BLaER1 (cell line): ENCODE results near the gene FOXN3.

Source experiments
- H3K27ac ChIP-seq: shearing (Covaris generic); formaldehyde crosslinking; 2 replicates; pipeline ENCODE4 v1.8.1; 2022
- H3K27me3 ChIP-seq: shearing (Covaris generic); formaldehyde crosslinking; 2 replicates; pipeline ENCODE4 v1.8.1; 2022
- H3K36me3 ChIP-seq: shearing (Covaris generic); formaldehyde crosslinking; 2 replicates; pipeline ENCODE4 v1.8.1; 2022
- H3K4me1 ChIP-seq: shearing (Covaris generic); formaldehyde crosslinking; 2 replicates; pipeline ENCODE4 v1.8.1; 2022
- H3K4me2 ChIP-seq: shearing (Covaris generic); formaldehyde crosslinking; 2 replicates; pipeline ENCODE4 v1.8.1; 2022
- H3K4me3 ChIP-seq: shearing (Covaris generic); formaldehyde crosslinking; 2 replicates; pipeline ENCODE4 v1.8.1; 2022
- H3K9ac ChIP-seq: shearing (Covaris generic); formaldehyde crosslinking; 2 replicates; pipeline ENCODE4 v1.8.1; 2022
- H3K9me3 ChIP-seq: shearing (Covaris generic); formaldehyde crosslinking; 2 replicates; pipeline ENCODE4 v1.8.1; 2022
- H4K20me1 ChIP-seq: shearing (Covaris generic); formaldehyde crosslinking; 2 replicates; pipeline ENCODE4 v1.8.1; 2022
- Cebpa-rat ChIP-seq: shearing (Covaris generic); IDR thresholded peaks from 2 replicates; pipeline ENCODE4 v1.8.1; 2022

FOXN3 gene

DNA sequence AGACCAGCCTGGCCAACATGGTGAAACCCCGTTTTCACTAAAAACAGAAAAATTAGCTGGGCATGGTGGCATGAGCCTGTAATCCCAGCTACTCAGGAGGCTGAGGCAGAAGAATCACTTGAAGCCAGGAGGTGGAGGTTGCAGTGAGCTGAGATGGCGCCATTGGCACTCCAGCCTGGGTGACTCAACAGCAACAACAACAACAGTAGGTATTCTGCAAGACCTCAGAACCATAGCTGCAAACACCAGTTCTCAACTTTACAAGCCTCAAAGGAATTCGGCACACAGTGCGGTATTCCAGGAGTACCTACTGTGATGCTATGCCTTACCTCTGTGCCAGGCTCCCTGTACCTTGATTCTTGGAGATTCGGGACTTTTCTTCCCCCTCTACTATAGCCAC, 15.8 kb downstream of the FOXN3 start:
- H3K9me3 ChIP-seq: peaks cover 12% of the 10 kb centered on the region; the same call in 1 of the 2 replicates
- H3K27ac ChIP-seq: no peak overlapping the region; the same call in 1 of the 2 replicates
- peaks cover 81% of the 10 kb centered on the region for H3K36me3 ChIP-seq
- H3K4me1 ChIP-seq: peaks cover 60% of the 10 kb centered on the region
- H4K20me1 ChIP-seq: peaks cover 100% of the 10 kb centered on the region
- H3K27me3 ChIP-seq: no peaks in the 10 kb centered on the region
- peak overlapping the region; percentile 39 for H3K4me2 ChIP-seq
- no peak overlapping the region for H3K9ac ChIP-seq
- no peak overlapping the region for H3K4me3 ChIP-seq
- no peak for TF ChIP-seq Cebpa-rat

DNA sequence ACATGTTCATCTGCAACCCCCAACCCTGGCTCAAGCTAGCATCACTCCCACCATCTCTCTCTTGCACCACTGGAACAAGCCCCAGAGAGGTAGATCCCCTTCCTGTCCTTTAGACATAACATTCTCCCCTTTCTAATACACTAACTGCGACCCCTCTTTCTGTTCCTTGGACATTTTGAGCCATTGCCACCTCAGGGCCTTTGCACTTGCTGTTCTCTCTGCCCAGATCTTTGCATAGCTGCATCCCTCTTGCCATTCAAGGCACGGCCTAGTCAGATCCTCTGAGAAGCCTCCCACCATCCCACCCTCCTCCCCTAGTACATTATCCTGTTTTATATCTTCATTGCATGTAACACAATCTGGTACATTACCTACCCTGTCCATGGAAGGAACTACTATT, 16.5 kb downstream of the FOXN3 start:
- peaks cover 100% of the 10 kb centered on the region for H4K20me1 ChIP-seq
- peaks cover 12% of the 10 kb centered on the region; the same call in 1 of the 2 replicates for H3K9me3 ChIP-seq
- peak overlapping the region; percentile 50; the same call in 1 of the 2 replicates for H3K4me2 ChIP-seq
- TF ChIP-seq Cebpa-rat: no peak
- H3K36me3 ChIP-seq: peaks cover 75% of the 10 kb centered on the region
- no peaks in the 10 kb centered on the region for H3K27me3 ChIP-seq
- H3K4me3 ChIP-seq: no peak overlapping the region
- no peak overlapping the region for H3K9ac ChIP-seq
- H3K4me1 ChIP-seq: peaks cover 64% of the 10 kb centered on the region
- no peak overlapping the region for H3K27ac ChIP-seq

DNA sequence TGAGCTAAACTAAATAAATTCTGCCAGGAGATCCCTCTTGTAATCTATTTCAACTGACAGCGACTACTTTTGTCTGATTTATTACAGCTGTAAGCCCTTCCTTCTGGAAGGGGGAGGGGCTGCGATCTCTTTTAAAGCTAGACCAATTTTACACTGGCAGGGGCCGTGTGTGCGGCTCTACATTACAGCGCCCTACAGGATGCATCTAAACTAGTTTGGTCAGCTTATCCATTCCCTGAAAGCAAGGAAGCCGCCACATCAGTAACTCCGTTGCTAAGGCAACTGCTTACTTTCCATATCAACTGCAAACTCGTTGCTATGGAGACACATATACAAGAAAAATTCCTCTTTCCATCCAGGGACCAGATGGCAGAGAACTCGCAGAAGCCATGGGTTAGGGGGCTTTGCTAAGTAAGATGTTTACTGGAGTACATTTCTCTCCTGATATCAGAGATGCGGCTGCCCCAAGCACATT, 17.4 kb downstream of the FOXN3 start:
- Histone ChIP-seq H3K27me3 (no peaks in the 10 kb centered on the region), H3K36me3 (peaks cover 70% of the 10 kb centered on the region), H3K4me2 (peak overlapping the region; percentile 50), H3K9ac (no peak overlapping the region), H3K4me3 (no peak overlapping the region), H3K9me3 (peaks cover 12% of the 10 kb centered on the region; the same call in 1 of the 2 replicates), H3K4me1 (peaks cover 73% of the 10 kb centered on the region), H4K20me1 (peaks cover 100% of the 10 kb centered on the region), H3K27ac (no peak overlapping the region)
- TF ChIP-seq Cebpa-rat: no peak

DNA sequence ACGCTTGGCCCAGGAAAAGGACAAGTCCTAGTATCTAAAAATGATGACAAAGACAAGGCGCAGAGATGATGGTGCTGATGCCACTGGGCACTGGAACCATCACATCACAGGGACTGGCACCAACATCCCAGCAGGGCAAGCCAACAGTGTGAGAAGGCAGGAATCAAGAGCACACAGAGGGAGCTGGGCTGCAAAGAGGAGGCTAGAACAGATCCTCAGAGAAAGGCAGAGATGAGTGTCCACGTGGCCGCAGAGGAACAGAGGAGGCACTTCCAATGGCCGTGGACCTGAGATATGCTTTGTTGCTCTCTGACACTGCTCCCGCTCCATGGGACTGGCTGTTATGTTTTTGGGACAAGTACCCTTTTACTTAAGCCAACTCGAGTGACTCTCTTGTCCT, 17.9 kb downstream of the FOXN3 start:
- Histone ChIP-seq H3K27me3 (no peaks in the 10 kb centered on the region), H3K36me3 (peaks cover 69% of the 10 kb centered on the region), H3K4me3 (no peak overlapping the region), H3K27ac (no peak overlapping the region), H3K4me1 (peaks cover 77% of the 10 kb centered on the region), H3K9ac (no peak overlapping the region), H3K4me2 (peak overlapping the region; percentile 50), H4K20me1 (peaks cover 100% of the 10 kb centered on the region), H3K9me3 (peaks cover 12% of the 10 kb centered on the region; the same call in 1 of the 2 replicates)
- TF ChIP-seq Cebpa-rat: no peak

DNA sequence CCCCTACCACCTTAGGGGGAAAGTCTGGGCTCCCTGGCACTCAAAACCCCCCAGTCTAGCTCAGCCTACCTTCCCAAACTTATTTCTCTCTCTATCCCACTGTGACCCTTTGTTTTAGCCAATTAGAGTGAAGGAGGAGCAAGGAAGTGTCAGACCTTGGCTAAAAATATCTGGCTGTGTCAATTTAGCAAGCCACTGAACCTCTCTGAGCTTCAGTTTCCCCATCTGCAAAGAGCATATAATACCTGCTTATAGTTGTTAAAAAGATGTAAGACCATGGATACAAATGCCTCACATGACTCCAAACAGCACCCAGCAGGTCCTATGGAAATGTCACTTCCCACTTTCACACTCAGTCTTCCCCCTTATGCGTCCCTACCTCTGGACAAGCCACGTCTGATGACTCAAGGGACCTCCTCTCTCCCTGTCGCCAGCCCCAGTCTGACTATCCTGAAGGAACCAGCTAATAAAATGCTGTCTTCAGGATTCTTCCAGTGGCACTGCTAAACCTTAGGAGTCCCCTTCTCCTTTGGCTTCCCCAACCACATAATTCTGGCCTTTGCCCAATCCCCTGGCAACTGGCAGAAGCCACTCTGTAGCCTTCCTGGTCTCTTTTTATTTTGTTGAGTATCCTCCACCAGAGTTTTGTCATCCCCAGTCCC, 19.3 kb downstream of the FOXN3 start:
- no peaks in the 10 kb centered on the region for H3K27me3 ChIP-seq
- H3K4me2 ChIP-seq: no peak overlapping the region
- no peak for TF ChIP-seq Cebpa-rat
- H3K4me3 ChIP-seq: no peak overlapping the region
- peak overlapping the region; percentile 28; the same call in 1 of the 2 replicates for H3K9ac ChIP-seq
- peaks cover 55% of the 10 kb centered on the region for H3K36me3 ChIP-seq
- peaks cover 99% of the 10 kb centered on the region for H4K20me1 ChIP-seq
- no peaks in the 10 kb centered on the region for H3K9me3 ChIP-seq
- no peak overlapping the region for H3K27ac ChIP-seq
- peaks cover 83% of the 10 kb centered on the region for H3K4me1 ChIP-seq

DNA sequence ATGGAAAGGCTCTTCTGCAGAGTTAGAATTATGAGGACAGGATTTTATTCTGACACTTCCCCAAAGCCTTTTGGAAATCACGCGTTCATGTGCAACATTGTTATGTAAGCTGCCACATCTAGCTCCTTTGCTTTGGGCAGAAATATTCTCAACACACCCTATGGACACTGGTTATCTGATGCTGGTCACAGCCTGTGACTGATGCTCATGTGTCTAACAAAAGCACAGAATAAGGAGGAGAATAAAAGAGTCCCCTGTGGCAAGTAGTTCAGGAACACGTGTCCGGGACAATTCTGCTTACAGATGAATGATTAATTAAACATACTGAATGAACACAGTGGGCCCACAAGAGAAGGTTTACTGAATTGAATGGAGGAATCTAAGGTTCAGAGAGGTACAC, 22.1 kb downstream of the FOXN3 start:
- peaks cover 71% of the 10 kb centered on the region for H3K4me1 ChIP-seq
- H3K27ac ChIP-seq: no peak overlapping the region
- H3K9ac ChIP-seq: no peak overlapping the region
- no peak overlapping the region for H3K4me2 ChIP-seq
- H3K27me3 ChIP-seq: no peaks in the 10 kb centered on the region
- no peak overlapping the region for H3K4me3 ChIP-seq
- no peaks in the 10 kb centered on the region for H3K9me3 ChIP-seq
- TF ChIP-seq Cebpa-rat: no peak
- H4K20me1 ChIP-seq: peaks cover 95% of the 10 kb centered on the region
- H3K36me3 ChIP-seq: peaks cover 57% of the 10 kb centered on the region

DNA sequence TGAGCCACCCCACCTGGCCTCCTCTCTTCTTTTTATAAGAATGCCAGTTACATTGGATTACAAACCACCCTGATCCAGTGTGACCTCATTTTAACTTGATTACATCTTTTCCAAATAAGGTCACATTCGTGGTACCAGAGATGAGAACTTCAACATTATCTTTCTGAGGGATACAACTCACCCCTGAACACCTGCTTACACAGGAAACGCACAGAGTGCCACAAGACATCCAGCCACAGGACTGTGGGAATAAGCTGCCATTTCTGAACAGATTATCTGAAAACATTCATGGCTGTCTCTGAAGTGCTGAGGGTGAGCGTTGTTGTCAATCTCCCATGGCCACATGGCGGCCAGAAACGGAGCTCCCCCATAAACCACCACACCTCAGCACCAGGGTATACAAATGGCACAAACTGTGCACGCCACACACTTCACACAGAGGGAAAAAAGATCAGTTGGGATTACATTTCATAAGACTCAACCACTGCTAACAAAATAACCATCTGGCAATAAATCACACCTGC, 23.7 kb downstream of the FOXN3 start:
- H3K4me2 ChIP-seq: peak overlapping the region; percentile 25
- no peak for TF ChIP-seq Cebpa-rat
- H3K36me3 ChIP-seq: peaks cover 58% of the 10 kb centered on the region
- peaks cover 95% of the 10 kb centered on the region for H4K20me1 ChIP-seq
- no peak overlapping the region for H3K9ac ChIP-seq
- H3K4me3 ChIP-seq: no peak overlapping the region
- no peaks in the 10 kb centered on the region for H3K9me3 ChIP-seq
- H3K27ac ChIP-seq: peak overlapping the region; percentile 10
- H3K4me1 ChIP-seq: peaks cover 73% of the 10 kb centered on the region
- H3K27me3 ChIP-seq: no peaks in the 10 kb centered on the region

DNA sequence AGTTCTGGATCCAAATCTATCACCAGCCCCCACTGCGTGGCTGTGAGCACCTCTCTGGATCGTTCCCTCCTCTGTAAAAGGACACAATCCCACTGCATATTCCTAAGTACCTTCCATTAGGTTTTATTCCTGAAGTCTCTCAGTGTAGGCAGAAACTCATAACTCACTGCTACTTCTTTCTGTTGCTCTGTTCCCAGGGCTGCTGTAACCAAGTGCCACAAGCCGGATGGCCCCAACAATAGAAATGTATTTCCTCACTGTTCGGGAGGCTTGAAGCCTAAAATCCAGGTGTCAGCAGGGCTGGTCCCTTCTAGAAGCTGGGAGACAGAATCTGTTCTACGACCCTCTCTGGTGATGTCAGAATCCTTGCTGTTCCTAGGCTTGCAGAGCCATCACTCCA, 24.9 kb downstream of the FOXN3 start:
- Histone ChIP-seq H3K27ac (0 out of 2 replicates have a peak overlapping the region, but pooled peaks have one; percentile 1), H3K27me3 (no peaks in the 10 kb centered on the region), H4K20me1 (peaks cover 94% of the 10 kb centered on the region), H3K4me1 (peaks cover 76% of the 10 kb centered on the region), H3K36me3 (peaks cover 56% of the 10 kb centered on the region), H3K9me3 (no peaks in the 10 kb centered on the region), H3K4me3 (no peak overlapping the region), H3K4me2 (no peak overlapping the region), H3K9ac (no peak overlapping the region)
- no peak for TF ChIP-seq Cebpa-rat

DNA sequence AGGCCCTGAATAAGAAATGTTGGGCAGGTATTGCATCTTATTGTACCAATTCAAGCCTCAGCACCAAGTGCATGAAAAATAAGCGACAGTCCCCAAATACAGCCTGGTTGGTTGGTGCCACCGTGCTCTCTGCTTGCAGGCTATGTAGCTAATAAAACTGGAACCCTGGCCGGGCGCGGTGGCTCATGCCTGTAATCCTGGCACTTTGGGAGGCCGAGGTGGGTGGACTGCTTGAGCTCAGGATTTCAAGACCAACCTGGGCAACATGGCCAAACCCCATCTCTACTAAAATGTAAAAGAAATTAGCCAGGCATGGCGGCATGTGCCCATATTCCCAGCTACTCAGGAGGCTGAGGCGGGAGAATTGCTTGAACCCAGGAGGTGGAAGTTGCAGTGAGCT, 25.5 kb downstream of the FOXN3 start:
- H4K20me1 ChIP-seq: peaks cover 93% of the 10 kb centered on the region

DNA sequence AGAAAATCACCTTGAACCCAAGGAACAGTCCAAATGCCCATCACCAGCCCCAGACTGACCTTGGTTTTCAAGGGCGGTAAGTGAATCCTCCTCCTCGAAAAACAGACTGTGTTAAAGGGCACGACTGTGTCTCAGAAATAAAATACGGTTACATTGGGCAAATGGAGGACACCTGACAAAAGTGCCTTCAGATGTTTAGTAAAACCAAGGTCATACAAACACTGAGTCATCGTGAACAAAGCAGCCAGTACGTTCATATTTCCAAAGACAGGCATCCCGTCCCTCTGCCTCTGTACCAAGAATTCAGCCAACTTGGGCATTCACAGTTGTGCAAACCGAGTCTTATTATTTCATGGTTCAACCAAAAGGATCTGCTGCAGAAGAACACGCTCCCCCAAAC, 25.9 kb downstream of the FOXN3 start:
- Histone ChIP-seq H3K27me3 (no peaks in the 10 kb centered on the region), H3K4me3 (no peak overlapping the region), H3K4me2 (no peak overlapping the region), H4K20me1 (peaks cover 93% of the 10 kb centered on the region), H3K4me1 (peaks cover 86% of the 10 kb centered on the region), H3K27ac (0 out of 2 replicates have a peak overlapping the region, but pooled peaks have one; percentile 9), H3K36me3 (peaks cover 49% of the 10 kb centered on the region), H3K9ac (no peak overlapping the region), H3K9me3 (no peaks in the 10 kb centered on the region)
- no peak for TF ChIP-seq Cebpa-rat

More for the DNA sequence above, 25.5 kb downstream of the FOXN3 start:
- Histone ChIP-seq H3K36me3 (peaks cover 53% of the 10 kb centered on the region), H3K27ac (0 out of 2 replicates have a peak overlapping the region, but pooled peaks have one; percentile 9), H3K4me3 (no peak overlapping the region), H3K4me2 (no peak overlapping the region), H3K4me1 (peaks cover 82% of the 10 kb centered on the region), H3K27me3 (no peaks in the 10 kb centered on the region), H3K9me3 (no peaks in the 10 kb centered on the region), H3K9ac (no peak overlapping the region)
- no peak for TF ChIP-seq Cebpa-rat
